OCI-LY3 (cell line): ENCODE data around the gene TP53INP2.

ENCODE experiments used
- H2AFZ ChIP-seq: fragments of 200-600, 300-600 bp; shearing (Covaris generic); 2 replicates; pipeline ENCODE4 v1.6.0; 2014; ENCODE audit warnings: antibody characterized with exemption, low read depth, low read length
- H3K27ac ChIP-seq: fragments of 200-600, 300-600 bp; sonication (generic); 2 replicates; pipeline ENCODE4 v1.5.1; 2014; ENCODE audit warnings: mild to moderate bottlenecking, low read length, moderate library complexity, mixed read lengths
- H3K27me3 ChIP-seq: fragments of 200-600, 300-600 bp; sonication (generic); 2 replicates; pipeline ENCODE4 v1.6.1; 2014; ENCODE audit warnings: low read depth, low read length, mixed read lengths
- H3K36me3 ChIP-seq: fragments of 200-600, 300-600 bp; sonication (generic); replicated peaks from 2 replicates; pipeline ENCODE3; 2014; ENCODE audit warnings: low read depth, low read length, mixed read lengths
- H3K4me1 ChIP-seq: fragments of 300-600, 200-600 bp; sonication (generic); 2 replicates; pipeline ENCODE4 v1.6.1; 2014; ENCODE audit warnings: low read length, mixed read lengths
- H3K4me2 ChIP-seq: fragments of 200-600, 300-600 bp; sonication (generic); 2 replicates; pipeline ENCODE4 v1.6.1; 2014; ENCODE audit warnings: low read length, mixed read lengths
- H3K4me3 ChIP-seq: fragments of 300-600, 200-600 bp; sonication (generic); 2 replicates; pipeline ENCODE4 v1.5.1; 2014; ENCODE audit warnings: antibody characterized with exemption, mild to moderate bottlenecking, low read length, moderate library complexity
- H3K79me2 ChIP-seq: fragments of 300-600, 200-600 bp; shearing (Covaris generic); 2 replicates; pipeline ENCODE4 v1.6.1; 2014; ENCODE audit warnings: mild to moderate bottlenecking, low read length, mixed read lengths
- H3K9ac ChIP-seq: fragments of 300-600, 200-600 bp; shearing (Covaris generic); 2 replicates; pipeline ENCODE4 v1.6.0; 2014; ENCODE audit warnings: mild to moderate bottlenecking, low read length, moderate library complexity
- H3K9me3 ChIP-seq: fragments of 200-600, 300-600 bp; shearing (Covaris generic); 2 replicates; pipeline ENCODE4 v1.6.1; 2014; ENCODE audit warnings: low read length, mixed read lengths; ENCODE audit not compliant: insufficient read depth
- H4K20me1 ChIP-seq: fragments of 200-600, 300-600 bp; sonication (generic); 2 replicates; pipeline ENCODE4 v1.6.1; 2016; ENCODE audit warnings: low read length, mixed read lengths; ENCODE audit not compliant: insufficient read depth
- EZH2phosphoT487 ChIP-seq: fragments of 200-600 bp; shearing (Covaris generic); IDR thresholded peaks from 2 replicates; pipeline ENCODE4 v1.6.1; 2018; ENCODE audit warnings: antibody characterized with exemption, mixed run types, low read depth
- TF ChIP-seq, protein P1 (sequence below): fragments of 200-600, 300-600 bp; sonication (generic); IDR thresholded peaks from 2 replicates; pipeline ENCODE4 v1.5.1; 2014; ENCODE audit warnings: antibody characterized with exemption, low read length, low read depth

TP53INP2 gene

DNA sequence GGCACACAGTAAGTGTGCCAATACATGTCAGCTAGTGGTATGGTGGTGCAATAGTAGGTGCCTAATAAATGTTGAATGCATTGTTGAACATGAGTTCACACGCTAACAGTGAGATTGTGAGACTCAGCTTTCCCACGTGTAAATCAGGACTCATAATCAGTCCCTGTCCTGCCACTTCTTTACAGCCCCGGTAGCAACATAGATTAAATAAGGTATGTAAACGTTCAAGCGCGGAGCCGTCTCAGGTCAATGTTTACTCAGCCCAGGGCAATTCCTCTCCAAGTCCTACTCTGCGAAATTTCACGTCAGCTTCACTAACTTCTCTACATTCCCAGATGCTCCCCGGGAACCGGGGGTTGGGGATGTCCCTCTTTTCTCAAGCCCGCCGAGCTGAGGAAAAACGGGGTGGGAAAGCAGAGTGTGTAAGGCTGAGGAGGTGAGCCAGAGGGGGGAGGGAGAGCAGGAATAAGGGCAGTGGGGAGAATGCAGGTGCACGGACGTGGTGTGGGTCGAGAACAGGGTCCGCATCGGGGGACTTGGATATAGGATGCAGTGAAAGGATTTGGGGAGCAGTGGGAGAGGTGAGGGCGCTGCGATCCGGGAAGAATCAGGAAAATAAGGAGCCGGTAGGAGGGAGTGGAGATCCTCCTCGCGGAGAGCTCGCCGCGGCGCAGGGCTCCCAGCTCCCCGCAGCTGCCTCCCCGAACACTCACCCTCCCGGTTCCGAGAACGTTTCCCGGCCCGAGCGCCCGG lies 544 bp upstream of the TP53INP2 start:
- Histone ChIP-seq H3K36me3 (no peaks in the 10 kb centered on the region), H3K9ac (peak overlapping the region; percentile 65), H2AFZ (peak overlapping the region; percentile 68), H3K9me3 (no peaks in the 10 kb centered on the region), H3K27ac (no peak overlapping the region), H3K4me2 (peak overlapping the region; percentile 96), H3K27me3 (peaks cover 18% of the 10 kb centered on the region), H3K4me3 (peak overlapping the region; percentile 78), H3K4me1 (peaks cover 18% of the 10 kb centered on the region), H3K79me2 (no peaks in the 10 kb centered on the region), H4K20me1 (no peaks in the 10 kb centered on the region)
- TF ChIP-seq EZH2phosphoT487 = no peak
- TF ChIP-seq, protein P1, sequence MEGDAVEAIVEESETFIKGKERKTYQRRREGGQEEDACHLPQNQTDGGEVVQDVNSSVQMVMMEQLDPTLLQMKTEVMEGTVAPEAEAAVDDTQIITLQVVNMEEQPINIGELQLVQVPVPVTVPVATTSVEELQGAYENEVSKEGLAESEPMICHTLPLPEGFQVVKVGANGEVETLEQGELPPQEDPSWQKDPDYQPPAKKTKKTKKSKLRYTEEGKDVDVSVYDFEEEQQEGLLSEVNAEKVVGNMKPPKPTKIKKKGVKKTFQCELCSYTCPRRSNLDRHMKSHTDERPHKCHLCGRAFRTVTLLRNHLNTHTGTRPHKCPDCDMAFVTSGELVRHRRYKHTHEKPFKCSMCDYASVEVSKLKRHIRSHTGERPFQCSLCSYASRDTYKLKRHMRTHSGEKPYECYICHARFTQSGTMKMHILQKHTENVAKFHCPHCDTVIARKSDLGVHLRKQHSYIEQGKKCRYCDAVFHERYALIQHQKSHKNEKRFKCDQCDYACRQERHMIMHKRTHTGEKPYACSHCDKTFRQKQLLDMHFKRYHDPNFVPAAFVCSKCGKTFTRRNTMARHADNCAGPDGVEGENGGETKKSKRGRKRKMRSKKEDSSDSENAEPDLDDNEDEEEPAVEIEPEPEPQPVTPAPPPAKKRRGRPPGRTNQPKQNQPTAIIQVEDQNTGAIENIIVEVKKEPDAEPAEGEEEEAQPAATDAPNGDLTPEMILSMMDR = no peak

DNA sequence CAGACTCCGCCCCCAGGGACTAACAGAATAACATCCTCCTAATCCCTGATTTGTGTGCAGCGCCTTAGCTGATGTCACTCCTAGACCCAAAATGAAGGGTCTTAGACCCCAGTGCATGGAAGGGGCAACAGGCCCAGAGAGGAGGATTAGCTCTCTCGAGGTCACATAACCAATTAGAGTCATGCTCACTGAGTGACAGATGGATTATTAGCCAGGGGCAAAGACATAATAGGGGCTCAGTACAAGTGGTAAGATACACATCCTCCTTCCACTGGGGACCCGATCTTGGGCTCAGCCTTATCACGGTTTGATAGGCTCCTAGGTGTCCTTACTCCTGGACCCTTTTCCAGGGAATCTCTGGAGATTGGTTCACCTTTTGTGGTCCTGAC lies 858 bp downstream of the TP53INP2 start:
- H3K4me3 ChIP-seq = peak overlapping the region; percentile 78
- no peak overlapping the region for H3K27ac ChIP-seq
- H3K9me3 ChIP-seq = no peaks in the 10 kb centered on the region

DNA sequence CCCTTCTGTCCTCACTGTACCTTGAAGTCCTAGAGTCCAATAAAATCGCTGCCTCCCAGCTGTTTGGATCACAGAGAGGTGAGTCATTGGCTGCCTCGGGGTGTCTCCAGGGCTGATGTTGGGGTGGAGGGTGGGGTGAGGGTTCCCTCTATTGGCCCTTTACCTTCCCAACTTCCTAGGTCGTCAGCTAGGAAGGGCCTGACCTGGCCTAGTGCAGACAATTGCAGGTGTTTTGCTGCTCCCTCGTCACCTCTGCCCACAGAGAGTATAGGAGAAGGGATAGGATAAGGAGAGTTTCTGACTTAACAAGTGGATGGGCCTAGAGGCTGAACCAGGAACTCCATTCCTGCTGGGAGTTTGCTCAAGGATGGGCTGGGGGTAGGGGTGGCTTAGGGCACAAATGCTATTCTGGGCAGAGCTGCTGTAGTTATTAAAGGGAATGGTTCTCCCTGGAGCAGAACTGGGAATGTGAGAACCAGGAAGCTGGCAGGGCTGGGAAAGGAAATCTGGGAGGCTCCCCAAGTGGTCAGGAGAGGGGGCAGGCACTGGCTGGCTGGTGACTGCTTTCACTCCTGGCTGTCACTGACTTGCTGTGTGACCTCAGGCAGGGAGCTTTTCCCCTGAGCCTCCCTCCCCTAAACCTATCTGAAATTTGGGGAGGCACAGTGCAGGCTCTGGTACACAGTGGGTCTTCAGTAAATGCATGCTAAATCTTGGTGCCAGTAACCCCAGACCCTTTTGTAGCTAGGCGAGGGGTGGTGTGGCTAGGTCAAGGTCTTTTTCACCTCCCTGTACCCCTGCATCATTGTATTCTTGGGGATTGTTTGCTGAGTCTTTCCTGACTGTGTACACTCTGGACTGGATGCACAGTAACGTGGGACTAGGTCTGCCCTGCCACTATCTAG lies 1.5 kb downstream of the TP53INP2 start:
- no peak for TF ChIP-seq EZH2phosphoT487
- TF ChIP-seq, protein P1 = peak; percentile 32
- peak overlapping the region; percentile 96 for H3K4me2 ChIP-seq
- peak overlapping the region; percentile 78 for H3K4me3 ChIP-seq
- H3K27ac ChIP-seq = no peak overlapping the region
- H3K27me3 ChIP-seq = peaks cover 18% of the 10 kb centered on the region
- no peaks in the 10 kb centered on the region for H3K36me3 ChIP-seq
- peak overlapping the region; percentile 65 for H3K9ac ChIP-seq
- peaks cover 3% of the 10 kb centered on the region; the same call in 1 of the 2 replicates for H4K20me1 ChIP-seq
- no peaks in the 10 kb centered on the region for H3K9me3 ChIP-seq
- H3K4me1 ChIP-seq = peaks cover 21% of the 10 kb centered on the region
- peak overlapping the region; percentile 81; the same call in 1 of the 2 replicates for H2AFZ ChIP-seq
- no peaks in the 10 kb centered on the region for H3K79me2 ChIP-seq

More for the DNA sequence above, 858 bp downstream of the TP53INP2 start:
- no peaks in the 10 kb centered on the region for H4K20me1 ChIP-seq
- H3K9ac ChIP-seq = peak overlapping the region; percentile 65
- H3K4me1 ChIP-seq = peaks cover 18% of the 10 kb centered on the region
- TF ChIP-seq EZH2phosphoT487 = no peak
- TF ChIP-seq, protein P1 = no peak
- peaks cover 18% of the 10 kb centered on the region for H3K27me3 ChIP-seq
- no peaks in the 10 kb centered on the region for H3K79me2 ChIP-seq
- H3K36me3 ChIP-seq = no peaks in the 10 kb centered on the region
- peak overlapping the region; percentile 81 for H2AFZ ChIP-seq
- peak overlapping the region; percentile 96 for H3K4me2 ChIP-seq
